Muscle layer of colon (tissue), 2 donors: ENCODE results near the gene DGUOK.

Source experiments
- H3K27ac ChIP-seq: one replicate; pipeline ENCODE4 v1.7.0; 2013; ENCODE audit warnings: low read depth, mild to moderate bottlenecking, low read length, moderate library complexity
- H3K27me3 ChIP-seq, 2 donors: one replicate each; pipeline ENCODE4 v1.7.0; 2013; ENCODE audit warnings: low read length in 2 of 2, mild to moderate bottlenecking in 2 of 2; ENCODE audit not compliant: insufficient read depth in 2 of 2, control insufficient read depth in 1 of 2
- H3K36me3 ChIP-seq: one replicate; pipeline ENCODE4 v1.7.0; 2013; ENCODE audit warnings: mild to moderate bottlenecking, low read length; ENCODE audit not compliant: insufficient read depth
- H3K4me1 ChIP-seq: one replicate; pipeline ENCODE4 v1.7.0; 2013; ENCODE audit warnings: mild to moderate bottlenecking, low read length; ENCODE audit not compliant: insufficient read depth
- H3K4me3 ChIP-seq, 2 donors: one replicate each; pipeline ENCODE4 v1.7.0; 2013; ENCODE audit warnings: low read length in 2 of 2, low read depth in 1 of 2, mild to moderate bottlenecking in 1 of 2, moderate library complexity in 1 of 2
- H3K9ac ChIP-seq: one replicate; pipeline ENCODE4 v1.7.0; 2013; ENCODE audit warnings: low read length
- H3K9me3 ChIP-seq: one replicate; pipeline ENCODE4 v1.7.0; 2013; ENCODE audit warnings: mild to moderate bottlenecking, low read length
- donor health status: abdominal sarcoma.
- donor health status: Adenocarcinoma of cecum.

Gene DGUOK

DNA sequence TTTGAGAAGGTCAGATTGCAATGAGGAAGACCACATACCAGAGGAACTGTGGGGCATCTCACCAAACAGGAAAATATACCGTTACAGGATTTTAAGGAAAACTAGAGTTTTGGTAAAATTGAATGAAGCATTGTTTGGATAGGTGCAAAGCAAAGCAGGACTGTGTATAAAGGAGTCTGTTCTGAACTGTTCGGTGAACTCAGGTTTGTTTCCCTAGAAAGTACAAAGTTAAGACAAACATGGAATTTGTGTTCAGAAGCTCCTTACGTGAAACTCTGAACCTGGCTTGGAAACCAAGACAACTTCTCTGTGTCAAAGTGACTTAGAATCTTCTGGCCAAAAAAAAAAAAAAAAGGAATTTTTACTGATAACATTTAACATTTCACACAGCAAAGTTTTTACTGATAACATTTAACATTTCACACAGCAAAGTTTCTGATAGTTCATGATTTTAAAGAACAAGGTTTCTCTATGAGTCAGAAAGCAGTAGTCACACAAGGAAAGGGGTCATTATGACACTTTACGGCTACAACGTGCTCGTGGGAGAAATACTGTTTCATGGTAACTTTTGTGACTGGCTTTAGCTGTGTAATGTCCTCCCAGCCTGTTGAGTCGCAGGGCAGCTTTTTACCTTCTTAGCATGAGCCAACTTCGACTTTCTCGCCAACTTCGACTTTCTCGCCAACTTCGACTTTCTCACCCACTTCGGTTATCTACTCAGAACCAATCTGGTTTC lies 36.9 kb downstream of the DGUOK start:
- Histone ChIP-seq H3K4me1 (no peaks in the 10 kb centered on the region), H3K27ac (no peak overlapping the region), H3K27me3 (no peaks in the 10 kb centered on the region), H3K9me3 (no peaks in the 10 kb centered on the region), H3K4me3 (no peak overlapping the region), H3K9ac (no peak overlapping the region), H3K36me3 (peaks cover 11% of the 10 kb centered on the region)

DNA sequence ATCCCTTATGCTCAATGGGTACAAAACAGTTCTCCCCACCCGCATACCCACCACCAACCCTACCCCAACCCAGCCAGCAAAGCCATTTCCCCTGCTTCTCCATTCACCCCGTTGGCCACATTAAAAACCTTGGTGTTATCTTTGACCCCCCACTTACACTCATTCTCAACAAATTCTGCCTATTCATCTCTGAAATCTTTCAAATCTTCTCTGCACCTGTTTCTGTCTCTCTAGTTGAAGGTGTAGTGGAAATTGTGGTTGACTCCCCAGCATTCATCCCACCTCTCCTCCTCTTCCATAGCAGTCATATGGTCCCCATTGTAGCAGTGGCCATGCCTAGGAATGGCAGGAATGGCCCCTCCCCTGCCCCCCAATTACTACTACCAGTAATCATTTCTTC lies 37.5 kb downstream of the DGUOK start:
- Histone ChIP-seq H3K9ac (no peak overlapping the region), H3K4me1 (no peaks in the 10 kb centered on the region), H3K36me3 (peaks cover 4% of the 10 kb centered on the region), H3K9me3 (no peaks in the 10 kb centered on the region), H3K27ac (no peak overlapping the region), H3K27me3 (no peaks in the 10 kb centered on the region), H3K4me3 (no peak overlapping the region)

DNA sequence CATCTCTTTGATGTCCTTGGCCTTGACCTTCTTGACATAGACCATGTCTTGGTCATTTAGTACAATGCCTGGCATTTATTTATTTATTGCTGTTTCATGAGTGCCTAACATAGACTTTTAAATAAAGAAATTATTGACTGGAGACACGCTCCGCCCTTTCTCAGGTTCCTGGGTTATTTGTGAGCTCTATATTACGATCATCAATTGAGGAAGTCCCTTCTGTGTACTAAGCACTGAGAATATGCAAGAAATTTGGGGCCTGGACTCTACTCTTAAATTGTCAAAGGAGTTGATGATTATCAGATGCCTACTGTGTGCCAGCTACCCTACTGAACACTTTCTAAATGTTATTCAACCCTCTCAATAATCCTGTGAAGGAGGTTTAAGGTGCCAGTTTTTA lies 38.4 kb downstream of the DGUOK start:
- Histone ChIP-seq H3K9ac (no peak overlapping the region), H3K27ac (no peak overlapping the region)

DNA sequence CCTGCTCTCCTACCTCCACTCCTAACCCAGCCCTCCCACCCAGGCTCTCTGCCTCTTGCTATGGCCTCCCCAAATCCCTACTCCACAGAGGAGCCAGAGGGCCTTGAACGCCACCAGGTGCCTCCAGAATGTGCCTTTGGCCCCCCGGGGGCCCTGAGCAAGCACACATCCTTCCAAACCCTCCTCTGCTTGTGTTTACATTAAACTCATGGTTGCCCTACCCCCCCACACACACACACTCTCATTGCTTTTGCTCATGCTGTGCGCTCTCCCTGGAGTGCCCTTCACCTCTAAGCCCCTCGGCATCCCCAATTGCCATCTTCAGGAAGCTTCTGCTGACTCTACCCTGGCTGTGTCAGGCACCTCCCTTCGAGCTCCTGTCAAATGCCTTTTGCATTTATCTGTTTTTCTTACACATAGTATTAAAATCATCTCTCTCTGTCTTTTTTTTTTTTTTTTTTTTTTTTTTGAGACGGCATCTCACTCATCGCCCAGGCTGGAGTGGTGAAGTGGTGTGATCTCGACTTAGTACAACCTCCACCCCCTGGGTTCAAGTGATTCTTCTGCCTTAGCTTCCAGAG lies 41.8 kb downstream of the DGUOK start:
- Histone ChIP-seq H3K27ac (no peak overlapping the region), H3K4me3 (no peak overlapping the region), H3K9me3 (no peaks in the 10 kb centered on the region), H3K9ac (no peak overlapping the region), H3K36me3 (no peaks in the 10 kb centered on the region), H3K4me1 (peaks cover 18% of the 10 kb centered on the region), H3K27me3 (no peaks in the 10 kb centered on the region)

More for the DNA sequence above, 38.4 kb downstream of the DGUOK start:
- peaks cover under 1% of the 10 kb centered on the region for H3K4me1 ChIP-seq
- H3K36me3 ChIP-seq = no peaks in the 10 kb centered on the region
- no peak overlapping the region for H3K4me3 ChIP-seq
- no peaks in the 10 kb centered on the region for H3K9me3 ChIP-seq
- no peaks in the 10 kb centered on the region for H3K27me3 ChIP-seq

DNA sequence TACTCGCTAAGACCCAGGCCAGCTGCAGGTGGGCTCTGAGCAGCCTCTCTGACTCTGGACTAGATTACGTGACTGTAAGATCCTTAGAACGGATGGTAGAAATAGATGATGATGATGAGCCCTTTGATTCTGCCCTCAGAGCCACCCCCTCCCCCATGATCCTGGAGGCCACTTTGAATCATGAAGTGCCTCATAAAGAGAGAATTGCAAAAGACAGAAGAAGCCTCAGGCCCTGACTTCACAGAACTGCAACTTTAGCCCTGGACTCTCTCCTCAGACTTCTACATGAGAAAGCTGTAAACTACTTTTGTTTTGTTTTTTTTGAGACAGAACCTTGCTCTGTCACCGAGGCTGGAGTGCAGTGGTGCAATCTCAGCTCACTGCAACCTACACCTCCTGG lies 42.7 kb downstream of the DGUOK start:
- no peak overlapping the region for H3K9ac ChIP-seq
- no peak overlapping the region for H3K4me3 ChIP-seq
- H3K4me1 ChIP-seq = peaks cover 18% of the 10 kb centered on the region
- no peaks in the 10 kb centered on the region for H3K9me3 ChIP-seq
- H3K36me3 ChIP-seq = no peaks in the 10 kb centered on the region
- H3K27me3 ChIP-seq = no peaks in the 10 kb centered on the region
- H3K27ac ChIP-seq = no peak overlapping the region

DNA sequence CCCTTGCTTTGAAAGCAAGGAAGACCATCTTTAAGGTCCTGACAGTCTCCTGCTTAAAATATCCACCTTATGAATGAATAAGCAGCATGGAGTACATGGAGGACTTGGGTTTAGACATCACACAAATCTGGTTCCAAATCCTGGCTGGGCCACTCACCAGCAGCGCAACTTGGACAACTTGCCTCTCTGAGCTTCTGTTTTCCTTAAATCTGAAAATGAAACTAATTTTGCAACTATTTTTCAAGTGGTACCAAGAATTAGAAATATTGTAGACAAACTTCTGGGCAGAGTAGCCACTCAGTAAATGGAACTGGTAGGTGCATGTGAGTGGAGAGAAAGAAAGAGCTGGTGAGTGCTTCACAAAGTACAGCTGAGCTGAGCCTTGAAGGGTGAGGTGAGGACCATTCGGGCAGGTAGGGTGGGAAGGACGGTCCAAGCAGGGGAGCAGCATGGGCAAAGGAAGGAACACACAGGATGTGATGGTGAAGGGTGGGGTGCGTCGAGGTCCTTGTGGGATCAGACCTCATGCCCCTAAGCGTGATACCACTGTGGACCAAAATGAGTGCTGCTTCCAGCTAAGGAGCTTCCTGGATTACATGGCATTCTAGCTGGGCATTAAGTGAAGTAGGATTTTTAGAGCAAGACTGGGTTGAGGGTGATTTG lies 43.6 kb downstream of the DGUOK start:
- H3K27ac ChIP-seq = no peak overlapping the region
- H3K9me3 ChIP-seq = no peaks in the 10 kb centered on the region
- no peaks in the 10 kb centered on the region for H3K27me3 ChIP-seq
- peaks cover 18% of the 10 kb centered on the region for H3K4me1 ChIP-seq
- no peaks in the 10 kb centered on the region for H3K36me3 ChIP-seq
- H3K9ac ChIP-seq = no peak overlapping the region
- H3K4me3 ChIP-seq = no peak overlapping the region

DNA sequence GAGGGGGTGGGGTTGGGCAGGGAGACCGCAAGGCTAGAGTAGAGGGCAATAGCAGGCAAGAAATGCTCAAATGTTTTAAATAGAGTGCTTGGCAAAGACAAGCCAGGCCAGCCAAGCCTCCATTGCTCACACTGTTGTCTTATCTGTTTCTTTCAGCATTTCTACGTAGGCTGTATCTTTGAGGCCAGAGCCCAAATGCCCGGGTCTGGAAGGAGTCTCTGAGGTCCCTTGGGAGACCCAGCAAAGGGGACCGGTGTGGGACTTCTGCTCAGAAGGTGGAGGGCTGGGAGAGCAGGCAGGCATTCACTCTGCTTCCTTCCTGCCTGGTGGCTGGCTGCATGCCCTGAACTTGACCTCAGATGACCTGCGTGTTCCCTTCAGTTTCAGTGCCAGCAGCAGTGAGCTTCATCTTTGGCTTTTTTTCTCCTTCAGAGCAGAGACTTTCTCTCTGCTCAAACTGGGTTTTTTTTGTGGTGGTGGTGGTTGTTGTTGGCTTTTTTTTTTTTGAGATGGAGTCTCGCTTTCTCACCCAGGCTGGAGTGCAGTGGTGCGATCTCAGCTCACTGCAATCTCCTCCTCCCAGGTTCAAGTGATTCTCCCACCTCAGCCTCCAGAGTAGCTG lies 44.3 kb downstream of the DGUOK start:
- H3K4me1 ChIP-seq = peaks cover 18% of the 10 kb centered on the region
- no peak overlapping the region for H3K4me3 ChIP-seq
- no peaks in the 10 kb centered on the region for H3K36me3 ChIP-seq
- H3K9ac ChIP-seq = no peak overlapping the region
- no peak overlapping the region for H3K27ac ChIP-seq
- no peaks in the 10 kb centered on the region for H3K27me3 ChIP-seq
- H3K9me3 ChIP-seq = no peaks in the 10 kb centered on the region

DNA sequence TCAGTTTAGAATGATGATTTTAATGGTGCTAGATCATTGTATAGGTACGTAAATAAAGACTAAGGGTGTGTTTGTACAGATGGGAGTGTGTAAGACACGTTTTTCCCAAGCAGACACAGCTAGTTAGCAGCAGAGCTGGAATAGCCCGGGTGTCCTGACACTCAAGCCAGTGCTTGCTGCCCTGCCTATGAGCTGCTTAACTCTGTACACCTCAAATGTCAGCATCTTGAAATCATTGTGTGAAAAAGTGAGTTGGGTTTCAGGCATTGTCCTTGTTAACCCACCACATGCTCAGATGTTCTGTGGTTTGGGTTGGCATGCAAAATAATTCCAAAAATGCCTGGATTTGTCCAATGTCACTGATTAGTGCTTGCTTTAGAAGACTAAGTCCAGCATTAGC lies 45.0 kb downstream of the DGUOK start:
- no peak overlapping the region for H3K4me3 ChIP-seq
- no peaks in the 10 kb centered on the region for H3K9me3 ChIP-seq
- no peaks in the 10 kb centered on the region for H3K36me3 ChIP-seq
- no peaks in the 10 kb centered on the region for H3K27me3 ChIP-seq
- no peak overlapping the region for H3K9ac ChIP-seq
- peaks cover 18% of the 10 kb centered on the region for H3K4me1 ChIP-seq
- H3K27ac ChIP-seq = no peak overlapping the region

DNA sequence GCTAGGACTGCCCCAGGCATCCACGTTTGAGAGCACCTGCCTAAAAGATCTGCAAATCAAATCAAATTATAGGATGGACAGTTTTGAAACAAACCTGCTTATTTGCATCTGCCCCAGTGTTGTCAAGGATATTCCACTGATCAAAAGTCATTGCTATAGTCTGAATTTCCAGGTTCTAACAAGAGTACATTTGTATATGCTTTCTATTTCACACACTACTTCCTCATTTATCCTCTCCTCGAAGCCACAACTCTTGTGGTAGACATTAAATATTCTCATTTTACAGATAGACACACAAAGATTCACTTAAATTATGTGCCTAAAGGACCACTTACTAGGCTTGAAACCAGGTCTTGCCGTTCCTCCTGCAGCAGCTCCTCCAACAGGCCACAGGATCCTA lies 46.2 kb downstream of the DGUOK start:
- Histone ChIP-seq H3K36me3 (no peaks in the 10 kb centered on the region), H3K9me3 (no peaks in the 10 kb centered on the region), H3K4me1 (peaks cover 18% of the 10 kb centered on the region), H3K27ac (no peak overlapping the region), H3K27me3 (no peaks in the 10 kb centered on the region), H3K9ac (no peak overlapping the region), H3K4me3 (no peak overlapping the region)

DNA sequence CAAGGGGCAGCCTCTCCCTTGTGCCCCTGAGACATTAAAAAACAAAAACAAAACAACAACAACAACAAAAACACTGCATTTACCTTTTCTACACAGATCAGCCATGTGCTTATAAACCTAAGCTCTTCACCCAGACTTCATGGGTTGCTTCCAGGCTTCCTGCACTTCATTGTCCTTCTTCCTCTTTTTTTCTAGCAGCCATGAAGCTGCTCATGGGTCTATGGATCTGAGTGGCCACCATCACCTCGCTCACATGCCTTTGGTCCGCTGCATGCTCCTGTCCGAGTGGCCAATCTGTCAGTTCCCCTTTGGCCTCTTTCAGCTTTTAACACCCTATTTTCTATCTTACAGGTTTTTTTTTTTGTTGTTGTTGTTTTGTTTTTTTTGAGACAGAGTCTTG lies 49.1 kb downstream of the DGUOK start:
- Histone ChIP-seq H3K4me1 (peaks cover 10% of the 10 kb centered on the region), H3K36me3 (no peaks in the 10 kb centered on the region), H3K4me3 (no peak overlapping the region), H3K27ac (no peak overlapping the region), H3K9me3 (no peaks in the 10 kb centered on the region), H3K9ac (no peak overlapping the region), H3K27me3 (no peaks in the 10 kb centered on the region)

DNA sequence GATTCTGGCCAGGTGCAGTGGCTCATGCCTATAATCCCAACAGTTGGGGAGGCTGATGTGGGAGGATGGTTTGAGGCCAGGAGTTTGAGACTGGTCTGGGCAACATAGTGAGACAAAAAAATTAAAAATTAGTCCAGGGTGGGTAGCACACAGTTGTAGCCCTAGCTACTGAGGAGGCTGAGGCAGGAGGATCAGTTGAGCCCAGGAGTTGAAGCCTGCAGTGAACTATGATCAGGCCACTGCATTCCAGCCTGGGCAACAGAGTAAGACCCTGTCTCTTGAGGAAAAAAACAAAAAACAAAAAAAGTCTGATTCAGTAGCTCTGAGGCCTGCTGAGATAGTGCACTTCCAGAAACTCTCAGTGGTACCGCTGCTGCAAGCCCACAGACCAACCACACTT lies 50.1 kb downstream of the DGUOK start:
- peaks cover 5% of the 10 kb centered on the region for H3K4me1 ChIP-seq
- no peak overlapping the region for H3K9ac ChIP-seq

More for the DNA sequence above, 50.1 kb downstream of the DGUOK start:
- Histone ChIP-seq H3K4me3 (no peak overlapping the region), H3K27me3 (peaks cover 0 to 6% of the 10 kb centered on the region in 2 donors), H3K9me3 (no peaks in the 10 kb centered on the region), H3K36me3 (no peaks in the 10 kb centered on the region), H3K27ac (no peak overlapping the region)
